H1 (cell line): ENCODE results near the gene CAMTA1. TPM values are rescaled to one million over a fixed set of nuclear protein-coding genes. Genes with fewer than 3 reads are reported as not detected.

Experiments used
- CTCF ChIA-PET: fragments of 300-600 bp; sonication (Branson Sonifier 250); formaldehyde crosslinking; loops from one replicate; lab custom pipeline; 2021; ENCODE audit not compliant: partially characterized antibody; lab: Charles Lee
- POLR2A ChIA-PET: fragments of 300-600 bp; sonication (Branson Sonifier 250); formaldehyde crosslinking; loops from one replicate; lab custom pipeline; 2021; ENCODE audit warnings: inconsistent platforms; ENCODE audit not compliant: partially characterized antibody; lab: Charles Lee
- DNase-seq, 2 experiments: peaks; one replicate each; pipeline versions ENCODE4 v3.0.0 to v3.0.0-alpha.2; 2010 to 2022; ENCODE audit warnings: low spot score in 2 of 2, low read depth in 1 of 2, mixed read lengths in 1 of 2
- FAIRE-seq: peaks from 2 replicates; lab custom pipeline; 2011; peaks lifted over from hg19 to GRCh38; lab: Jason Lieb, UNC
- H2AFZ ChIP-seq: 2 replicates; pipeline ENCODE4 v1.8.1; 2012; ENCODE audit warnings: low read length, inconsistent platforms
- H2AK5ac ChIP-seq: 2 replicates; pipeline ENCODE4 v1.6.1; 2013; ENCODE audit warnings: low read depth, low read length
- H2BK120ac ChIP-seq: replicated peaks from 2 replicates; pipeline ENCODE3; 2013; ENCODE audit warnings: low read depth, low read length, inconsistent platforms
- H2BK12ac ChIP-seq: 2 replicates; pipeline ENCODE4 v1.6.1; 2013; ENCODE audit warnings: low read depth, low read length
- H2BK15ac ChIP-seq: 2 replicates; pipeline ENCODE4 v1.6.1; 2013; ENCODE audit warnings: low read length
- H2BK20ac ChIP-seq: 2 replicates; pipeline ENCODE4 v1.6.1; 2013; ENCODE audit warnings: low read length
- H2BK5ac ChIP-seq: 2 replicates; pipeline ENCODE4 v1.6.1; 2013; ENCODE audit warnings: low read depth, low read length
- H3K14ac ChIP-seq: 2 replicates; pipeline ENCODE4 v1.6.1; 2013; ENCODE audit warnings: inconsistent platforms; ENCODE audit not compliant: insufficient read length
- H3K18ac ChIP-seq: 2 replicates; pipeline ENCODE4 v1.6.1; 2013; ENCODE audit warnings: low read length; ENCODE audit errors: extremely low read depth
- H3K23ac ChIP-seq: 2 replicates; pipeline ENCODE4 v1.6.1; 2013; ENCODE audit warnings: inconsistent platforms; ENCODE audit not compliant: insufficient read length
- H3K23me2 ChIP-seq: 2 replicates; pipeline ENCODE4 v1.6.1; 2013; ENCODE audit warnings: low read depth, low read length
- H3K27ac ChIP-seq: 2 replicates; pipeline ENCODE4 v1.6.1; 2011; ENCODE audit warnings: low read depth, low read length, inconsistent platforms
- H3K27me3 ChIP-seq, 4 experiments: replicated peaks in 1 of 4; 1 replicate in 1 of 4; 2 replicates in 3 of 4; pipeline versions ENCODE4 v1.6.1 to v1.8.1; 2011 to 2013; ENCODE audit warnings: low read length in 3 of 4, mild to moderate bottlenecking in 3 of 4, inconsistent platforms in 2 of 4, mixed read lengths in 2 of 4, moderate library complexity in 1 of 4; ENCODE audit not compliant: control insufficient read depth in 3 of 4, insufficient read depth in 3 of 4; ENCODE audit errors: extremely low read depth in 1 of 4
- H3K36me3 ChIP-seq, 4 experiments: 2 replicates each; pipeline versions ENCODE4 v1.6.1 to v1.8.1; 2011 to 2013; ENCODE audit warnings: mild to moderate bottlenecking in 4 of 4, low read length in 3 of 4, moderate library complexity in 2 of 4, control low read depth in 1 of 4, inconsistent platforms in 1 of 4; ENCODE audit not compliant: insufficient read depth in 4 of 4, control insufficient read depth in 2 of 4
- H3K4ac ChIP-seq: replicated peaks from 2 replicates; pipeline ENCODE3; 2013; ENCODE audit warnings: low read length, low read depth, mixed read lengths, inconsistent platforms; ENCODE audit not compliant: insufficient read length
- H3K4me1 ChIP-seq, 4 experiments: replicated peaks in 1 of 4; 1 replicate in 1 of 4; 2 replicates in 3 of 4; pipeline versions ENCODE4 v1.6.1 to v1.8.1; 2011 to 2013; ENCODE audit warnings: low read length in 3 of 4, inconsistent platforms in 2 of 4, mixed read lengths in 1 of 4; ENCODE audit not compliant: insufficient read depth in 4 of 4, control insufficient read depth in 3 of 4
- H3K4me2 ChIP-seq, 2 experiments: 2 replicates each; pipeline versions ENCODE4 v1.6.1 to v1.8.1; 2011 to 2013; ENCODE audit warnings: low read depth in 2 of 2, low read length in 2 of 2, control low read depth in 1 of 2, inconsistent platforms in 1 of 2, mild to moderate bottlenecking in 1 of 2; ENCODE audit not compliant: insufficient read depth in 1 of 2
- H3K4me3 ChIP-seq, 4 experiments: fragments of 200-600, 300-600 bp in 1 of 4; sonication (generic), shearing (Covaris generic), sonication (Bioruptor Twin) in 1 of 4; 2 replicates each; pipeline versions ENCODE4 v1.5.1 to v1.8.1; 2011 to 2016; ENCODE audit warnings: low read length in 4 of 4, low read depth in 3 of 4, control low read depth in 2 of 4, inconsistent platforms in 2 of 4, mild to moderate bottlenecking in 2 of 4, mixed read lengths in 1 of 4, moderate library complexity in 1 of 4; ENCODE audit not compliant: insufficient read depth in 2 of 4; ENCODE audit errors: extremely low read depth in 1 of 4
- H3K56ac ChIP-seq: replicated peaks from 2 replicates; pipeline ENCODE3; 2013; ENCODE audit warnings: low read depth, mild to moderate bottlenecking, mixed read lengths, low read length, inconsistent platforms; ENCODE audit not compliant: insufficient read length
- H3K79me1 ChIP-seq: 2 replicates; pipeline ENCODE4 v1.6.1; 2013; ENCODE audit warnings: low read depth, low read length, control low read depth
- H3K79me2 ChIP-seq, 2 experiments: 2 replicates each; pipeline versions ENCODE4 v1.6.1 to v1.8.1; 2012 to 2013; ENCODE audit warnings: low read length in 2 of 2, mild to moderate bottlenecking in 2 of 2, inconsistent platforms in 1 of 2; ENCODE audit not compliant: insufficient read depth in 2 of 2, control insufficient read depth in 1 of 2
- H3K9ac ChIP-seq, 4 experiments: replicated peaks in 1 of 4; 1 replicate in 1 of 4; 2 replicates in 3 of 4; pipeline versions ENCODE4 v1.6.1 to v1.8.1; 2011 to 2013; ENCODE audit warnings: low read depth in 3 of 4, low read length in 3 of 4, control low read depth in 2 of 4, mild to moderate bottlenecking in 2 of 4, moderate library complexity in 2 of 4, inconsistent platforms in 1 of 4; ENCODE audit errors: extremely low read depth in 1 of 4
- H3K9me3 ChIP-seq, 2 experiments: 2 replicates each; pipeline versions ENCODE4 v1.6.1 to v1.8.1; 2012 to 2013; ENCODE audit warnings: mild to moderate bottlenecking in 2 of 2, moderate library complexity in 2 of 2, control low read depth in 1 of 2, inconsistent platforms in 1 of 2, low read depth in 1 of 2, low read length in 1 of 2, mixed read lengths in 1 of 2; ENCODE audit not compliant: insufficient read depth in 2 of 2
- H4K20me1 ChIP-seq, 2 experiments: replicated peaks in 1 of 2; 2 replicates each; pipeline versions ENCODE3 to v1.8.1; 2011 to 2013; ENCODE audit warnings: inconsistent platforms in 2 of 2, low read length in 2 of 2, mild to moderate bottlenecking in 1 of 2; ENCODE audit not compliant: insufficient read depth in 2 of 2, control insufficient read depth in 1 of 2
- H4K5ac ChIP-seq: 2 replicates; pipeline ENCODE4 v1.6.1; 2013; ENCODE audit warnings: low read length, low read depth, mixed read lengths, inconsistent platforms; ENCODE audit not compliant: insufficient read length
- H4K8ac ChIP-seq: 2 replicates; pipeline ENCODE4 v1.8.0; 2013; ENCODE audit warnings: mild to moderate bottlenecking, moderate library complexity, low read length, inconsistent platforms; ENCODE audit not compliant: insufficient read depth; ENCODE audit errors: extremely low read depth
- H4K91ac ChIP-seq: replicated peaks from 2 replicates; pipeline ENCODE3; 2013; ENCODE audit warnings: low read length, mixed read lengths, inconsistent platforms; ENCODE audit not compliant: insufficient read length
- ATF3 ChIP-seq: IDR thresholded peaks from 2 replicates; pipeline ENCODE4 v1.6.1; 2011; ENCODE audit warnings: low read depth, mild to moderate bottlenecking, low read length; ENCODE audit not compliant: insufficient read depth
- CBX5 ChIP-seq: fragments of 300-800, 300-1000 bp; sonication (generic); IDR thresholded peaks from 2 replicates; pipeline ENCODE4 v1.7.1; 2016; ENCODE audit warnings: antibody characterized with exemption, low read length, low read depth
- CHD1 ChIP-seq: IDR thresholded peaks from 2 replicates; pipeline ENCODE4 v1.6.1; 2012; ENCODE audit warnings: low read depth, low read length, improper control_type of control experiment
- E2F6 ChIP-seq: IDR thresholded peaks from 2 replicates; pipeline ENCODE4 v1.6.1; 2012; ENCODE audit warnings: inconsistent platforms
- EZH2 ChIP-seq: fragments of 200-600 bp; sonication (generic); IDR thresholded peaks from 2 replicates; pipeline ENCODE4 v1.7.1; 2012; ENCODE audit warnings: low read depth, mild to moderate bottlenecking, moderate library complexity, low read length, inconsistent platforms; ENCODE audit not compliant: severe bottlenecking
- GTF2F1 ChIP-seq: IDR thresholded peaks from 2 replicates; pipeline ENCODE4 v1.6.1; 2012; ENCODE audit warnings: low read depth, low read length, improper control_type of control experiment, borderline replicate concordance
- KDM1A ChIP-seq: fragments of 200-600, 300-600 bp; sonication (generic); IDR thresholded peaks from 2 replicates; pipeline ENCODE4 v1.7.1; 2016; ENCODE audit warnings: mild to moderate bottlenecking, low read length, borderline replicate concordance
- TCF12 ChIP-seq: IDR thresholded peaks from 2 replicates; pipeline ENCODE4 v1.6.1; 2011; ENCODE audit warnings: low read depth, mild to moderate bottlenecking, low read length
- ZNF274 ChIP-seq: IDR thresholded peaks from 2 replicates; pipeline ENCODE4 v1.7.0; 2012; ENCODE audit warnings: low read length, borderline replicate concordance; ENCODE audit errors: extremely low read depth
- WGBS, 2 experiments: shearing (Covaris generic) in 1 of 2; methylation state at CpG; one replicate each; pipeline versions ENCODE4 v1.1.6 to v1.1.7; 2013 to 2015; ENCODE audit warnings: low lambda C conversion rate in 2 of 2, mixed read lengths in 2 of 2, inconsistent platforms in 1 of 2, low coverage in 1 of 2, missing lambda C conversion rate in 1 of 2; ENCODE audit not compliant: insufficient replicate concordance in 2 of 2, insufficient coverage in 1 of 2, insufficient read length in 1 of 2; ENCODE audit errors: extremely low coverage in 1 of 2, missing lambda C conversion rate in 1 of 2; 5-methylcytosine and 5-hydroxymethylcytosine counted together
- polyA plus RNA-seq, 7 experiments: library from polyadenylated mRNA; depleted of rRNA in 3 of 7; stranded (reverse) in 5 of 7; unstranded in 2 of 7; fragments of >200 nt in 5 of 7; fragments of 200-250 nt in 2 of 7; gene quantifications; 1 replicate in 5 of 7; 2 replicates in 1 of 7; 4 replicates in 1 of 7; pipeline versions ENCODE4 v1.2.1 to v1.2.3, GENCODE V29; 2011 to 2013; ENCODE audit warnings: missing spikeins in 2 of 7, mixed read lengths in 2 of 7
- total RNA-seq: library from RNA; stranded (reverse); fragmentation: NEBNext Ultra II Directional; extraction: Animal tissue kit (Norgen Biotek cat#: 25700); gene quantifications from 2 replicates; pipeline ENCODE4 v1.2.1, GENCODE V29; 2021

The CAMTA1 gene
- total and polyA plus RNA-seq, 2 of the 8 experiments (the other 6 are each of a cell fraction or from before 2014, with no cell fraction given), result 65.0 to 119 TPM

DNA sequence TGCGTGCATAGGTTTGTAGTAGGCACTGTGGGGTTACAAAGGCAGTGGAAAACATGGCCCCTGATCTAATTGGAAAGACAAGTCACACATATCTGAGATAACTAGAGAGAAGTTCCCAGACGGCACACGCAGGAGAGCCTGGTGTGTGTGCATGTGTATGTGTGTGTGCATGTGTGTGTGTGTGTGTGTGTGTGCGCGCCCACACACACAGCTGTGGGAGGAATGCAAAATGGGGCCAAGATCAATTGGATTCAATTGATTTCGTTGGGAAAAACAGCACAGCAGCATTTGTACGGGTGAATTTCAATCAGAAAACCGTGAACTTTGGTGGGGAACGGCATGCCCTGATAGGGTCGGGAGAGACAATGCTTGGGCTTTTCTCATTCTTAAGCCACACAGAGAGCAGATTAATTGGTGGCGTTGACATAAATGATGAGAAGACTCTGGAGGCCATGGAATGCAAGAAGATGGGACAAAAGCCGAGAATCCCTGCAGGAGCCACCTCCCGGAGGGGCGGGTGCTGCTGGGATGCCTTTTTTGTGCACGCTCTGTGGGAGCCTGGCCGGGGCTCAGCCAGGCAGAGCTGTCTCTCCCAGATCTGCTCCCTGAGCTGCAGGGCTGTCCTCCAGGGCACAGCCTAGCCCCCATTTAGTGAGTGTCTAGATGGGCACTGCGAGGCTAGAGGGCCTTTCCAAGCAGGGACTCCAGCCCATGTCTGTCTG, 322.0 kb downstream of the CAMTA1 start:
- H3K4me3 ChIP-seq, result no peak overlapping the region
- H3K36me3 ChIP-seq, result no peaks in the 10 kb centered on the region; a peak in 1 of 8 replicates
- no peak overlapping the region for H2AFZ ChIP-seq
- no peak overlapping the region for H4K91ac ChIP-seq
- no peak overlapping the region for H3K4me2 ChIP-seq
- no peak overlapping the region for H3K23ac ChIP-seq
- H3K14ac ChIP-seq, result no peak overlapping the region
- no peak overlapping the region for H2BK120ac ChIP-seq
- H2AK5ac ChIP-seq, result no peak overlapping the region
- H3K9ac ChIP-seq, result no peak overlapping the region
- H3K27me3 ChIP-seq, result no peaks in the 10 kb centered on the region
- POLR2A ChIA-PET, result no interaction called here
- H3K56ac ChIP-seq, result no peak overlapping the region
- no peaks in the 10 kb centered on the region for H3K79me1 ChIP-seq
- WGBS, 2 experiments, result 83% methylated on average over 17 of the region's 17 CpGs; no CpG with 5 or more reads in 1 of the 2 experiments
- H3K27ac ChIP-seq, result no peak overlapping the region
- H3K4ac ChIP-seq, result no peak overlapping the region
- peaks cover 12% of the 10 kb centered on the region for H3K23me2 ChIP-seq
- H2BK15ac ChIP-seq, result no peak overlapping the region
- TF ChIP-seq KDM1A (no peak), EZH2 (no peak), E2F6 (no peak), CBX5 (no peak), ZNF274 (no peak), GTF2F1 (no peak), CHD1 (no peak), ATF3 (no peak), TCF12 (no peak)
- no peak for FAIRE-seq
- H4K8ac ChIP-seq, result no peak overlapping the region
- peaks cover 0 to 9% of the 10 kb centered on the region in 2 experiments for H4K20me1 ChIP-seq
- peaks cover 0 to 10% of the 10 kb centered on the region in 2 experiments; a peak in 2 of 4 replicates for H3K79me2 ChIP-seq
- no peak overlapping the region for H2BK5ac ChIP-seq
- H4K5ac ChIP-seq, result no peak overlapping the region
- no peak for DNase-seq
- CTCF ChIA-PET, result interaction anchor here (1.0 kb wide), 1 partner anchor 12 kb away, joined by 3 read pairs; no protein-coding TSS in a partner anchor
- no peak overlapping the region for H3K18ac ChIP-seq
- H3K9me3 ChIP-seq, result peaks cover 0 to 9% of the 10 kb centered on the region in 2 experiments; a peak in 1 of 4 replicates
- no peak overlapping the region for H2BK12ac ChIP-seq
- H2BK20ac ChIP-seq, result no peak overlapping the region
- H3K4me1 ChIP-seq, result peaks cover 0 to 4% (median 0%) of the 10 kb centered on the region in 4 experiments; a peak in 1 of 7 replicates
